HG03521 (cell line): ENCODE data around the gene ACSF2.
"Not testable (repeated sequence)": the region's sequence is repeated elsewhere in the genome, so short reads cannot be mapped to it uniquely, and the experiment has no call there.

Source experiments
- ATAC-seq: cut with Tn5 transposase; IDR thresholded peaks from one replicate; pipeline ENCODE4 v1.9.1; 2021; ENCODE audit warnings: mild to moderate bottlenecking, moderate library complexity; ENCODE audit not compliant: unreplicated experiment

ACSF2 gene

GRCh38 chr17:50475775-50476544 is 49.9 kb downstream of the ACSF2 start:
- ATAC-seq = not testable (repeated sequence)

GRCh38 chr17:50476545-50477315 is 50.7 kb downstream of the ACSF2 start:
- ATAC-seq = no peak

GRCh38 chr17:50477976-50478375 is 52.0 kb downstream of the ACSF2 start:
- no peak for ATAC-seq

- peak; percentile 83 for ATAC-seq
These were observed 52.7 kb downstream of the ACSF2 start, which contains the start of gene RSAD1 for GRCh38 chr17:50478391-50479381. RSAD1 (plus strand) TSS chr17:50478860; CDS start chr17:50478885, 25 bp downstream.

- ATAC-seq = no peak
These were observed 53.6 kb downstream of the ACSF2 start for GRCh38 chr17:50479522-50480141.

- no peak for ATAC-seq
These were observed 54.2 kb downstream of the ACSF2 start for GRCh38 chr17:50480142-50480764.

- ATAC-seq = no peak
These were observed 55.0 kb downstream of the ACSF2 start for GRCh38 chr17:50480854-50481490.

GRCh38 chr17:50481648-50482047 is 55.6 kb downstream of the ACSF2 start:
- no peak for ATAC-seq

- no peak for ATAC-seq
These were observed 56.1 kb downstream of the ACSF2 start for GRCh38 chr17:50482110-50482509.

GRCh38 chr17:50482516-50482915 is 56.5 kb downstream of the ACSF2 start:
- no peak for ATAC-seq

GRCh38 chr17:50483266-50483665 is 57.2 kb downstream of the ACSF2 start:
- ATAC-seq = no peak

- ATAC-seq = no peak
These were observed 58.6 kb downstream of the ACSF2 start for GRCh38 chr17:50484386-50485155.

- ATAC-seq = no peak
These were observed 61.4 kb downstream of the ACSF2 start for GRCh38 chr17:50487213-50488096.

GRCh38 chr17:50488880-50489279 is 62.9 kb downstream of the ACSF2 start:
- no peak for ATAC-seq

GRCh38 chr17:50491505-50491904 is 65.5 kb downstream of the ACSF2 start:
- ATAC-seq = no peak

GRCh38 chr17:50492214-50492613 is 66.2 kb downstream of the ACSF2 start:
- no peak for ATAC-seq

GRCh38 chr17:50493744-50494143 is 67.7 kb downstream of the ACSF2 start:
- ATAC-seq = no peak
